Measurements from ENCODE around the gene SBNO2. TPM values are rescaled to one million over a fixed set of nuclear protein-coding genes. Genes with fewer than 3 reads are reported as not detected.
A peak's percentile ranks its signal among the peaks of the same experiment; 100 is the strongest.

Gene SBNO2
- total RNA-seq, 4 donors from 2014 or later: 22.2 to 49.8 (median 30.9) TPM

DNA sequence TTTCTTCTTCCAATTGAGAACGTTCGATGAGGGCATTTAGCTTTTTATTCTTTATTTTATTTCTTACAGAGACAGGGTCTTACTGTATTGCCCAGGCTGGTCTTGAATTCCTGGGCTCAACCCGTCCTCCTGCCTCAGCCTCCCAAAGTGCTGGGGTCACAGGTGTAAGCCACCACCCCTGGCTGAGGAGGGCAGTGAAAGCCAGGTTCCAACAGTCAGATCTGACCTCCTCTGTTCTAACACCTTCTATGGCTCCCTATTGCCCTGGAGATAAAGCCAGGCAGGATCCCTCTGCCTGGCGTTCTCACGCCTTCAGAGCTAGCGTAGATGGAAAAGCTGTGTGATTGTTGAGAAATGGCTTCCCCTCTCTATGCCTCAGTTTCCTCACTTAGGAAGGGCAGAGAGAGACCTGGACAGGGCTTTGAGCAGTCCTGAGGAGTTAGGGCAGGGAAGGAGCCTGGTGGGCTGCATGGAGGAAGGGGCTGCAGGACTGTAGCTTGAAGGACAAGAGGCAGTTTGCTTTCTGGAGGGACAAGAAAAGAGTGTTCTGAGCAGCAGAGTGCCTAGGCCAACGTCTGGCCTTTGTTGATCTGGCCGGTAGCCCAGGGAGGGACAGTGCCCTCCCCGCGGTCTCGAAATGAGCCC lies 101.6 kb downstream of the SBNO2 start:
- no peak for DNase-seq
- no peak for ATAC-seq
- H3K27ac ChIP-seq: no peak overlapping the region
- H3K36me3 ChIP-seq: no peaks in the 10 kb centered on the region
- intact Hi-C loops (cut with DNase I; ENCODE audit: low total_unique reads): no loop called here
- TF ChIP-seq, protein P1, sequence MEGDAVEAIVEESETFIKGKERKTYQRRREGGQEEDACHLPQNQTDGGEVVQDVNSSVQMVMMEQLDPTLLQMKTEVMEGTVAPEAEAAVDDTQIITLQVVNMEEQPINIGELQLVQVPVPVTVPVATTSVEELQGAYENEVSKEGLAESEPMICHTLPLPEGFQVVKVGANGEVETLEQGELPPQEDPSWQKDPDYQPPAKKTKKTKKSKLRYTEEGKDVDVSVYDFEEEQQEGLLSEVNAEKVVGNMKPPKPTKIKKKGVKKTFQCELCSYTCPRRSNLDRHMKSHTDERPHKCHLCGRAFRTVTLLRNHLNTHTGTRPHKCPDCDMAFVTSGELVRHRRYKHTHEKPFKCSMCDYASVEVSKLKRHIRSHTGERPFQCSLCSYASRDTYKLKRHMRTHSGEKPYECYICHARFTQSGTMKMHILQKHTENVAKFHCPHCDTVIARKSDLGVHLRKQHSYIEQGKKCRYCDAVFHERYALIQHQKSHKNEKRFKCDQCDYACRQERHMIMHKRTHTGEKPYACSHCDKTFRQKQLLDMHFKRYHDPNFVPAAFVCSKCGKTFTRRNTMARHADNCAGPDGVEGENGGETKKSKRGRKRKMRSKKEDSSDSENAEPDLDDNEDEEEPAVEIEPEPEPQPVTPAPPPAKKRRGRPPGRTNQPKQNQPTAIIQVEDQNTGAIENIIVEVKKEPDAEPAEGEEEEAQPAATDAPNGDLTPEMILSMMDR (IDR thresholded peaks at IDR 0.05 in 4 of 5, conservative IDR thresholded peaks at IDR 0.05 in 1 of 5): no peak
- TF ChIP-seq POLR2A (IDR thresholded peaks at IDR 0.05): no peak
- in situ Hi-C loops (cut with MboI; ENCODE audit: low sequenced_read_pairs in 4 of 4): no loop called here
- no peak overlapping the region for H3K4me3 ChIP-seq
- peaks cover 0 to 4% of the 10 kb centered on the region in 2 donors for H3K4me1 ChIP-seq
- H3K27me3 ChIP-seq: peaks cover 45 to 50% (median 49%) of the 10 kb centered on the region in 3 donors
- H3K9me3 ChIP-seq: no peaks in the 10 kb centered on the region

DNA sequence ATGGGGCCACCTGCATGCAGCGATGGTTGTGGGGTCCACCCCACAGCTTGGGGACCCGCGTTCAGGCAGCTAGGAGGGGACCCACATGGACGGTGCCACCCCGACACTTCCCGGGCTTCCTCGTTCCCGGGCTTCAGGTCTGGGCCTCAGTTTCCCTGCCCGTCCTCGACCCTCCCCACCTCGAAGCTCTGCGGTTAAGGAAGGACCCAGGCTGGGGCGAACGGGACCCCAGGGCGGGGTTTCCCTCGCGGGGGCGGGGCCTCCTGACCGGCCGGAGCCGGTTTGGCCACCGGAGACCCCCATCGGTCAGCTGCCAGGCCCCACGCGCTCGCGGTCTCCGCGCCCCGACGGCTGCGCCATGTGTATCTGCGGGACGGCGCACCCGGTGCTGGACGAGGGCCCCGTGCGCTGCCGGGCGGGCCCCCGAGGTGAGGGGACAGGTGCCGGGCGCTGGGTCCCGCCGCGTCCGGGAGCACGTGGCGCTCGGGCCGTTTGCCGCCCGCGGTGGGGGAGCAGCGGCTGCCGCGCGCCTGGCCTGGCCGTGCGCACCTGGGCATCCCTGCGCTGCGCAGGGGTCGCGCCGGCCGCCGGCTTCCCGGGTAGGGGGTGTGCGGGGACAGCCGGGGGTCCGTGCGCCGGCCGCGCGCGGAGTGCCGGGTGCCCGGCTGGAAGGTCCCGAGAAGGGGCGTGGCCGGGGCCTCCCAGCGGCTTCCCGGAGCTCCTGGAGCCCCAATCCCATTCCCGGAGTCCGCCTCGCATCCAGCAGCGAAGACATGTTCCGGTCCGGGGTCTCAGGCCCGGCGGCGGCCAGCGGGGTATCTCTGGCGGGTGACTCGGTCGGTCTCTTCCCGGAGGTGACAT lies 102.9 kb downstream of the SBNO2 start:
- Histone ChIP-seq H3K4me3 (no peak overlapping the region), H3K36me3 (no peaks in the 10 kb centered on the region), H3K4me1 (peaks cover 0 to 9% of the 10 kb centered on the region in 2 donors), H3K27ac (no peak overlapping the region), H3K9me3 (no peaks in the 10 kb centered on the region), H3K27me3 (peaks cover 57 to 63% (median 63%) of the 10 kb centered on the region in 3 donors)
- intact Hi-C loops (cut with DNase I; ENCODE audit: low total_unique reads): no loop called here
- ATAC-seq (no peak), DNase-seq (no peak)
- TF ChIP-seq POLR2A (IDR thresholded peaks at IDR 0.05): no peak
- TF ChIP-seq, protein P1 (IDR thresholded peaks at IDR 0.05 in 4 of 5, conservative IDR thresholded peaks at IDR 0.05 in 1 of 5): no peak
- in situ Hi-C loops (cut with MboI; ENCODE audit: low sequenced_read_pairs in 4 of 4): no loop called here

DNA sequence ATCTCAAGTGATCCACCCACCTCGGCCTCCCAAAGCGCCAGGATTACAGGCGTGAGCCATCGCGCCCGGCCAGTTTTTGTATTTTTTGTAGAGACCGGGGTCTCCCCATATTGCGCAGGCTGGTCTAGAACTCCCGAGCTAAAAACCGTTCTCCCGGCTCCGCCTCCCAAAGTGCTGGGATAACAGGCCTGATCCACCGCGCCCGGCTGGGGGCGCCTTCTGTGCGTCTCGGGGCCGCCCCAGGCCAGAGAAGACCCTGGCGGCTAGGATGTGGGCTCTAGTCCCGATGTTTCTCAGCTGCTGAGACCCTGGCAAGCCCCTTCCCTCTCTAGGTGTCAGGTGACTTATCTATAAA lies 103.5 kb downstream of the SBNO2 start:
- no peak overlapping the region for H3K4me3 ChIP-seq
- H3K27me3 ChIP-seq: peaks cover 57 to 69% (median 69%) of the 10 kb centered on the region in 3 donors
- TF ChIP-seq, protein P1 (IDR thresholded peaks at IDR 0.05 in 4 of 5, conservative IDR thresholded peaks at IDR 0.05 in 1 of 5): no peak
- TF ChIP-seq POLR2A (IDR thresholded peaks at IDR 0.05): no peak
- H3K27ac ChIP-seq: no peak overlapping the region
- in situ Hi-C loops (cut with MboI; ENCODE audit: low sequenced_read_pairs in 4 of 4): no loop called here
- H3K36me3 ChIP-seq: no peaks in the 10 kb centered on the region
- no peak for ATAC-seq
- DNase-seq: no peak
- peaks cover 0 to 13% of the 10 kb centered on the region in 2 donors for H3K4me1 ChIP-seq
- intact Hi-C loops (cut with DNase I; ENCODE audit: low total_unique reads): no loop called here
- no peaks in the 10 kb centered on the region for H3K9me3 ChIP-seq

DNA sequence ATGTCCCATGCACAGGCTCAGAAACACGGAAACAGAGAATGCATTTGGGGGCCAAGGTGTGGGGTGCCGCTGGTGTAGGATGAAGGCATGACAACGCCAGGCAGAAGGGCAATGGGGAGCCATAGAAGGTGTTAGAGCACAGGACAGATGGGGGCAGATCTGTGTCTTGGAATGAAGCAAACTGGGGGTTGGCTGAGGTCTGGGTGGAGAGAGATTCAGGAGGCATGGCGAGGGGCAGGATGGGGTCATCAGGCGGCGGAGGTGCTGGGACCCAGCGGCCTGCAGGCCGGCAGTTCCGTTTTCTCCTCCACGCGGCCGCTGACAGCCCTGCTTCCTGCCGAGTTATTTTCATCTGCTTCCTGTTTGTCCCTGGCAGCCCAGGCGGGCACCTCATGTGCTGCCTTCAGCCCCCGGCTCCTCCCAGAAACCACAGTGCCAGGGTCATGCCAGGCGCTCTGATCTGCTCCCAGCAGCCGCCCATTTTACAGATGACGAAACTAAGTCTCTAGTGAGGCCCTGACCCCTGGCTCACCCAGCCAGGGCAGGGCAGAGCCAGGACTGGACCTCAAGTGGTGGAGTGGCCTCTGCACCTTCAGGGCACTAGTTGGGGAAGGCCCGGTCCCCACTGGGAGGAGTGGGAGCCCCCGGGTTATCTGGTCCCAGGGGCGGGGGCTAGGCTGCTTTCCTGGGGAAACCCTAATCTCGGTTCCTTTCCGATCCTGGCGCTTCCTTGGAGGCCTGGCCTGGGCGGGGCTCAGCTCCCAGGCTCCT lies 104.9 kb downstream of the SBNO2 start:
- no peaks in the 10 kb centered on the region for H3K36me3 ChIP-seq
- DNase-seq (peak; percentile 27 to 60), ATAC-seq (no peak)
- intact Hi-C loops (cut with DNase I; ENCODE audit: low total_unique reads): no loop called here
- in situ Hi-C loops (cut with MboI; ENCODE audit: low sequenced_read_pairs in 4 of 4): no loop called here
- H3K4me1 ChIP-seq: peaks cover 4 to 18% of the 10 kb centered on the region in 2 donors
- peaks cover 57 to 76% (median 71%) of the 10 kb centered on the region in 3 donors for H3K27me3 ChIP-seq
- no peaks in the 10 kb centered on the region for H3K9me3 ChIP-seq
- H3K4me3 ChIP-seq: peak overlapping the region in 1 of 4 donors; percentile 34
- no peak overlapping the region for H3K27ac ChIP-seq
- TF ChIP-seq, protein P1 (IDR thresholded peaks at IDR 0.05 in 4 of 5, conservative IDR thresholded peaks at IDR 0.05 in 1 of 5): no peak
- TF ChIP-seq POLR2A (IDR thresholded peaks at IDR 0.05): no peak
